ENCODE data around the gene AGXT2.

AGXT2 gene

GRCh38 chr5:35047785-35048404, at the start of gene AGXT2:
TSS of gene AGXT2 (minus strand) at chr5:35047949. CDS start at chr5:35047892, 57 bp downstream.
- no peak for DNase-seq

GRCh38 chr5:35096932-35097331, 49.2 kb upstream of the AGXT2 start:
- no peak for DNase-seq

GRCh38 chr5:35096216-35096615, 48.5 kb upstream of the AGXT2 start:
- DNase-seq = no peak

- DNase-seq = no peak
Measured at GRCh38 chr5:35095366-35095765, 47.6 kb upstream of the AGXT2 start.

- no peak for DNase-seq
Measured at GRCh38 chr5:35094948-35095347, 47.2 kb upstream of the AGXT2 start.

- no peak for DNase-seq
Measured at GRCh38 chr5:35092703-35093102, 45.0 kb upstream of the AGXT2 start.

- DNase-seq = no peak
Measured at GRCh38 chr5:35091704-35092103, 44.0 kb upstream of the AGXT2 start.

- peak; percentile 55 for DNase-seq
Measured at GRCh38 chr5:35089334-35090314, 41.9 kb upstream of the AGXT2 start.

- DNase-seq = no peak
Measured at GRCh38 chr5:35087991-35088390, 40.2 kb upstream of the AGXT2 start.

GRCh38 chr5:35083150-35083549, 35.4 kb upstream of the AGXT2 start:
- DNase-seq = no peak

- no peak for DNase-seq
Measured at GRCh38 chr5:35082530-35082929, 34.8 kb upstream of the AGXT2 start.

- no peak for DNase-seq
Measured at GRCh38 chr5:35081134-35081533, 33.4 kb upstream of the AGXT2 start.

GRCh38 chr5:35073160-35073559, 25.4 kb upstream of the AGXT2 start:
- DNase-seq = no peak

GRCh38 chr5:35069188-35069587, 21.4 kb upstream of the AGXT2 start:
- DNase-seq = no peak

- no peak for DNase-seq
Measured at GRCh38 chr5:35067985-35068384, 20.2 kb upstream of the AGXT2 start.

- DNase-seq = no peak
Measured at GRCh38 chr5:35066260-35066795, 18.6 kb upstream of the AGXT2 start.

- DNase-seq = no peak
Measured at GRCh38 chr5:35063414-35063813, 15.7 kb upstream of the AGXT2 start.

GRCh38 chr5:35061211-35061770, 13.5 kb upstream of the AGXT2 start:
- DNase-seq = no peak

- DNase-seq = no peak
Measured at GRCh38 chr5:35060236-35060635, 12.5 kb upstream of the AGXT2 start.

- no peak for DNase-seq
Measured at GRCh38 chr5:35059251-35059650, 11.5 kb upstream of the AGXT2 start.

- DNase-seq = no peak
Measured at GRCh38 chr5:35058374-35058788, 10.6 kb upstream of the AGXT2 start.

- DNase-seq = no peak
Measured at GRCh38 chr5:35056686-35057085, 8.9 kb upstream of the AGXT2 start.

GRCh38 chr5:35052838-35053237, 5.1 kb upstream of the AGXT2 start:
- no peak for DNase-seq

All from CD4-positive, alpha-beta T cell treated with Interleukin-10 for 1 hour (primary cell).